ENCODE results near the gene HERPUD2. TPM values are rescaled to one million over a fixed set of nuclear protein-coding genes. Genes with fewer than 3 reads are reported as not detected.
"Not testable (repeated sequence)": the region's sequence is repeated elsewhere in the genome, so short reads cannot be mapped to it uniquely, and the experiment has no call there.

The HERPUD2 gene
- total RNA-seq, 4 donors from 2014 or later = 12.2 to 27.8 (median 24.7) TPM

DNA sequence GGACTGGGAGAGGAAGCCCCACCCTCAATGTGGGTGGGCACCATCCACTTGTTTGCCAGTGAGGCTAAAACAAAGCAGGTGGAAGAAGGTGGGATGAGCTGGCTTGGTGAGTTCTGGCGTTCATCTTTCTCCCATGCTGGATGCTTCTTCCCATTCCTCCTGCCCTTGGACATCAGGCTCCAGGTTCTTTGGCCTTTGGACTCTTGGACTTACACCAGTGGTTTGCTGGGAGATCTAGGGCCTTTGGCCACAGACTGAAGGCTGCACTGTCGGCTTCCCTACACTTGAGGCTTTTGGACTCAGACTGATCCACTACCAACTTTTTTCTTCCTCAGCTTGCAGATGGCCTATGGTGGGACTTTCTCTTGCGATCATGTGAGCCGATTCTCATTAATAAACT lies 106.3 kb downstream of the HERPUD2 start:
- ATAC-seq = no peak
- no peaks in the 10 kb centered on the region for H3K36me3 ChIP-seq
- no peaks in the 10 kb centered on the region for H3K9me3 ChIP-seq
- H3K27ac ChIP-seq = no peak overlapping the region
- no peaks in the 10 kb centered on the region for H3K27me3 ChIP-seq
- intact Hi-C loops (cut with DNase I; ENCODE audit: low total_unique reads) = no loop called here
- no peak overlapping the region for H3K4me3 ChIP-seq
- no peak for DNase-seq
- in situ Hi-C loops (cut with MboI; ENCODE audit: low sequenced_read_pairs in 4 of 4) = no loop called here
- TF ChIP-seq POLR2A (IDR thresholded peaks at IDR 0.05) = no peak
- TF ChIP-seq, protein P1, sequence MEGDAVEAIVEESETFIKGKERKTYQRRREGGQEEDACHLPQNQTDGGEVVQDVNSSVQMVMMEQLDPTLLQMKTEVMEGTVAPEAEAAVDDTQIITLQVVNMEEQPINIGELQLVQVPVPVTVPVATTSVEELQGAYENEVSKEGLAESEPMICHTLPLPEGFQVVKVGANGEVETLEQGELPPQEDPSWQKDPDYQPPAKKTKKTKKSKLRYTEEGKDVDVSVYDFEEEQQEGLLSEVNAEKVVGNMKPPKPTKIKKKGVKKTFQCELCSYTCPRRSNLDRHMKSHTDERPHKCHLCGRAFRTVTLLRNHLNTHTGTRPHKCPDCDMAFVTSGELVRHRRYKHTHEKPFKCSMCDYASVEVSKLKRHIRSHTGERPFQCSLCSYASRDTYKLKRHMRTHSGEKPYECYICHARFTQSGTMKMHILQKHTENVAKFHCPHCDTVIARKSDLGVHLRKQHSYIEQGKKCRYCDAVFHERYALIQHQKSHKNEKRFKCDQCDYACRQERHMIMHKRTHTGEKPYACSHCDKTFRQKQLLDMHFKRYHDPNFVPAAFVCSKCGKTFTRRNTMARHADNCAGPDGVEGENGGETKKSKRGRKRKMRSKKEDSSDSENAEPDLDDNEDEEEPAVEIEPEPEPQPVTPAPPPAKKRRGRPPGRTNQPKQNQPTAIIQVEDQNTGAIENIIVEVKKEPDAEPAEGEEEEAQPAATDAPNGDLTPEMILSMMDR (IDR thresholded peaks at IDR 0.05 in 4 of 5, conservative IDR thresholded peaks at IDR 0.05 in 1 of 5) = no peak
- no peaks in the 10 kb centered on the region for H3K4me1 ChIP-seq

DNA sequence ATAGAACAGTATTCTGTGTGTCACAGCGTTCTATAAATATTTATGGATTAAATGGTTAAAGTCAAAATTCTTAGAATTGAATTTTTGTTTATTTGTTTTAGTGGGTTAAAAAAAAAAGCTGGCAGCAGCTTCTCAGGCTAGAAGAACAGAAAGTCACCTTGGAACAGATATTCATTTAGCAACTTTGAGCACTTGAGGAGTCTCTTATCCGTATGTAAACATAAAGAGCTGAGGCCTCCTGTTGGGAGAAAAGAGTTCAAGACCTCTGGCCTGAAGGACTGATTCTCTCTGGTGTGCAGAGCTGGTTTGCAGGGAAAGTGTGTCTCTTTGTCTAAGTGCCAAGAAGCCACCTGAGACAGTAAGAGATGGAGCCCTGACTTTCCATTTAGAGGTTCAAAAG lies 109.9 kb downstream of the HERPUD2 start:
- H3K9me3 ChIP-seq = no peaks in the 10 kb centered on the region
- TF ChIP-seq, protein P1 (IDR thresholded peaks at IDR 0.05 in 4 of 5, conservative IDR thresholded peaks at IDR 0.05 in 1 of 5) = no peak
- no peak for TF ChIP-seq POLR2A (IDR thresholded peaks at IDR 0.05)
- intact Hi-C loops (cut with DNase I; ENCODE audit: low total_unique reads) = no loop called here
- H3K27ac ChIP-seq = no peak overlapping the region
- no peaks in the 10 kb centered on the region for H3K27me3 ChIP-seq
- in situ Hi-C loops (cut with MboI; ENCODE audit: low sequenced_read_pairs in 4 of 4) = no loop called here
- no peaks in the 10 kb centered on the region for H3K4me1 ChIP-seq
- ATAC-seq = no peak
- no peak overlapping the region for H3K4me3 ChIP-seq
- no peak for DNase-seq
- H3K36me3 ChIP-seq = no peaks in the 10 kb centered on the region

DNA sequence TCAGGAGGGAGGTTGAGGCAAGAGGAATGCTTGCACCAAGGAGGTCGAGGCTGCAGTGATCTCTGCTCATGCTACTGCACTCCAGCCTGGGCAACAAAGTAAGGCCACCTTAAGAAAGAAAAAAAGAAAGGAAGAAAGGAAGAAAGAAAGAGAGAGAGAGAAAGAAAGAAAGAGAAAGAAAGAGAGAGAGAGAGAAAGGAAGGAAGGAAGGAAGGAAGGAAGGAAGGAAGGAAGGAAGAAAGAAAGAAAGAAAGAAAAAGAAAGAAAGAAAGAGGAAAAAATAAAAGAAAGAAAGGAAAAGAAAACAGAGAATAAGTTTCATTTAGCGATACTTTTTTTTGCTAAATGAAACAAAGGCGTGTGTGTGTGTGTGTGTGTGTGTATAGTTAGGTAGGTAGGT lies 110.4 kb downstream of the HERPUD2 start:
- DNase-seq; ATAC-seq; intact Hi-C loops (cut with DNase I; ENCODE audit: low total_unique reads); H3K4me3 ChIP-seq; H3K36me3 ChIP-seq; H3K27me3 ChIP-seq; H3K4me1 ChIP-seq; in situ Hi-C loops (cut with MboI; ENCODE audit: low sequenced_read_pairs in 4 of 4); H3K27ac ChIP-seq; H3K9me3 ChIP-seq: not testable (repeated sequence)

Other genes starting within 250 kb of the HERPUD2 start
- 100 to 1,000 TPM in 3 of 4 donors, 10 to 100 TPM in 1; 92.1 to 145 (median 114) TPM for gene SEPTIN7, start 105.9 kb upstream of the HERPUD2 start, total RNA-seq